Muscle layer of colon (tissue), 2 donors: ENCODE results near the gene VDAC2.
"Not testable (repeated sequence)": the region's sequence is repeated elsewhere in the genome, so short reads cannot be mapped to it uniquely, and the experiment has no call there.

ENCODE experiments used
- H3K27ac ChIP-seq: one replicate; pipeline ENCODE4 v1.7.0; 2013; ENCODE audit warnings: low read depth, mild to moderate bottlenecking, low read length, moderate library complexity
- H3K27me3 ChIP-seq, 2 donors: one replicate each; pipeline ENCODE4 v1.7.0; 2013; ENCODE audit warnings: low read length in 2 of 2, mild to moderate bottlenecking in 2 of 2; ENCODE audit not compliant: insufficient read depth in 2 of 2, control insufficient read depth in 1 of 2
- H3K36me3 ChIP-seq: one replicate; pipeline ENCODE4 v1.7.0; 2013; ENCODE audit warnings: mild to moderate bottlenecking, low read length; ENCODE audit not compliant: insufficient read depth
- H3K4me1 ChIP-seq: one replicate; pipeline ENCODE4 v1.7.0; 2013; ENCODE audit warnings: mild to moderate bottlenecking, low read length; ENCODE audit not compliant: insufficient read depth
- H3K4me3 ChIP-seq, 2 donors: one replicate each; pipeline ENCODE4 v1.7.0; 2013; ENCODE audit warnings: low read length in 2 of 2, low read depth in 1 of 2, mild to moderate bottlenecking in 1 of 2, moderate library complexity in 1 of 2
- H3K9ac ChIP-seq: one replicate; pipeline ENCODE4 v1.7.0; 2013; ENCODE audit warnings: low read length
- H3K9me3 ChIP-seq: one replicate; pipeline ENCODE4 v1.7.0; 2013; ENCODE audit warnings: mild to moderate bottlenecking, low read length
- donor health status: abdominal sarcoma.
- donor health status: Adenocarcinoma of cecum.

VDAC2 gene

DNA sequence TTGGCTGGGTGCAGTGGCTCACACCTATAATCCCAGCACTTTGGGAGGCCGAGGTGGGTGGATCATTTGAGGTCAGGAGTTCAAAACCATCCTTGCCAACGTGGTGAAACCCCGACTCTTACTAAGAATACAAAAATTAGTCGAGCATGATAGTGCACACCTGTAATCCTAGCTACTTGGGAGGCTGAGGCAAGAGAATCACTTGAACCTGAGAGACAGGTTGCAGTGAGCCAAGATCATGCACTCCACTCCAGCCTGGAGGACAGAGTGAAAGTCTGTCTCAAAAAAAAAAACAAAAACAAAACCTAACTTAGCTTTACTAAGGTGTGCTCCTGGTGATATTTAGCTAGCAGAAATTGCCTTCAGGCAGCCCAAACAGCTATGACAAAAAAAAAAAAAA is 24.3 kb upstream of the VDAC2 start:
- no peak overlapping the region for H3K4me3 ChIP-seq
- H3K36me3 ChIP-seq = no peaks in the 10 kb centered on the region
- no peaks in the 10 kb centered on the region for H3K4me1 ChIP-seq
- no peak overlapping the region for H3K27ac ChIP-seq
- no peak overlapping the region for H3K9ac ChIP-seq
- no peaks in the 10 kb centered on the region for H3K9me3 ChIP-seq
- H3K27me3 ChIP-seq = no peaks in the 10 kb centered on the region

DNA sequence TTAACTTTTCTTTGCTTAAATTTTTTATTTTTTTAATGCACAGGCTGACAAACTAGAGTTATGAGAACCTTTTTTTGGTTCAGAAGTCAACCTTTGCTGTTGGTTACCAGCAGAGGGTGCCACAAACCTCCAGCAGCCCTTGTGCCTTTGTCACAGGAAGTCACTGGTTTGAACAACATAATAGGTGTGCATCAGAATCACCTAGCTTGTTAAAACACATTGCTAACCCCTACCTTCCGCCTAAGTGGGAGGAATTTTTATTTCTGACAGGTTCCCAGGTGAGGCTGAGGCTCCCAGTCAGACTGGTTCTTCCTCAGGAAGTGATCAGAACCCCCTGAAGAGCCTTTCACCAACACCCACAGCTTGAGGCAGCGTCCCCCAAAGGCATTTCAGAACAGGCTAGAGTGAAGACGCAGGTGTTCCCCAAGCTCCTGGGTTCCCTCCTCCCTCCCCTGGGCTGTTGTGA is 22.6 kb upstream of the VDAC2 start:
- Histone ChIP-seq H3K36me3 (no peaks in the 10 kb centered on the region), H3K4me1 (peaks cover 9% of the 10 kb centered on the region), H3K27me3 (no peaks in the 10 kb centered on the region), H3K4me3 (no peak overlapping the region), H3K27ac (no peak overlapping the region), H3K9ac (no peak overlapping the region), H3K9me3 (no peaks in the 10 kb centered on the region)

DNA sequence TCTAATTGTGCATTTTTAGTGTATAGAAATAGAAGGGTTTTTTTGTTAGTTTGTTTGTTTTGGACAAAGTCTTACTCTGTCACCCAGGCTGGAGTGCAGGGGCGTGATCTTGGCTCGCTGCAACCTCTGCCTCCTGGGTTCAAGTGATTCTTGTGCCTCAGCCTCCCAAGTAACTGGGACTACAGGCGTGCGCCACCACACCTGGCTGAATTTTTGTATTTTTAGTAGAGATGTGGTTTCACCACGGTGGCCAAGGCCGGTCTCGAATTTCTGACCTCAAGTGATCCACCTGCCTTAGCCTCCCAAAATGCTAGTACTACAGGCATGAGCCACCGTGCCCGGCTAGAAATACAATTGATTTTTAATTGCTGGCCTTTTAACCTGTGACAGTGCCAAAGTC is 22.1 kb upstream of the VDAC2 start:
- not testable (repeated sequence) for H3K27ac ChIP-seq, H3K9me3 ChIP-seq, H3K9ac ChIP-seq, H3K27me3 ChIP-seq, H3K36me3 ChIP-seq, H3K4me3 ChIP-seq, H3K4me1 ChIP-seq

DNA sequence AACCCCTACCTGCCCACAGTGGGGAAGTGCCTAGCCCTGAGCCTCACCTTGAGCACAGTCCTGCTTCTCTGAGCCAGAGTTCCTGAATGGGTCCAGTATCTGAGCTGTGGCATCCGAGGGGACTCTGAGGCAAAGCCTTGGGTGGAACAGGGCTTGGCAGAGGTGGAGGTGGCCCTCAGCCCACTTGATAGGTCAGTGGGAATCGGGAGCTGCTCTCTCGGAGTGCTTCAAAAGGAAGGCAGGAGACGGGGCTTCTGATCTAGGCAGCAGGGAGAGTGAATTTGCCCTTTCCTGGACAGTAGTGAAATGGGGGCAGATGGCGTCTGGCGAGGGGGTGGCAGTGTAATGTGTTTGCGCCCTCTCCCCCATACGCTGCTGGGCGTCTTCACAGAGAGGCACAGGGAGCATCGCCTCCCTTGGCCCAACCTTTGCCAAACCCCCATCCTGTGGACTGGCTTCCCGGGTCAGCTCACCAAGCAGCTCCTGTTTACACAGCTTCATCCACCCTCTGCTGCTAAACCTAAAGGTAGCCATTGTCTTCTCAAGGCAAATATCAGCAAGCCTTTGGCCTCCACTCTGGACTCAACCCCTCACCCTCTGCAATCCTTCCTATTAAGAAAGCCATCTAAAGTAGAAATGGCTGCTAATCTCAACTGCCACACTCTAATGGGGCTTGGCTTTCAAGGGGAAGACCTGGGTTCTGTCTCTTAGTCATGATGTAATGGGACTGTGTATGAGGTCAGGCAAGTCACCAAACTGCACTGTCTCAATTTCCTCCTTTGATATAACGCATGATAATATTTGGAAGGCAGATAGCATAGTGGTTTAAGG is 21.1 kb upstream of the VDAC2 start:
- Histone ChIP-seq H3K36me3 (no peaks in the 10 kb centered on the region), H3K9ac (no peak overlapping the region), H3K4me1 (peaks cover 9% of the 10 kb centered on the region), H3K27me3 (no peaks in the 10 kb centered on the region), H3K27ac (no peak overlapping the region), H3K9me3 (no peaks in the 10 kb centered on the region), H3K4me3 (no peak overlapping the region)

DNA sequence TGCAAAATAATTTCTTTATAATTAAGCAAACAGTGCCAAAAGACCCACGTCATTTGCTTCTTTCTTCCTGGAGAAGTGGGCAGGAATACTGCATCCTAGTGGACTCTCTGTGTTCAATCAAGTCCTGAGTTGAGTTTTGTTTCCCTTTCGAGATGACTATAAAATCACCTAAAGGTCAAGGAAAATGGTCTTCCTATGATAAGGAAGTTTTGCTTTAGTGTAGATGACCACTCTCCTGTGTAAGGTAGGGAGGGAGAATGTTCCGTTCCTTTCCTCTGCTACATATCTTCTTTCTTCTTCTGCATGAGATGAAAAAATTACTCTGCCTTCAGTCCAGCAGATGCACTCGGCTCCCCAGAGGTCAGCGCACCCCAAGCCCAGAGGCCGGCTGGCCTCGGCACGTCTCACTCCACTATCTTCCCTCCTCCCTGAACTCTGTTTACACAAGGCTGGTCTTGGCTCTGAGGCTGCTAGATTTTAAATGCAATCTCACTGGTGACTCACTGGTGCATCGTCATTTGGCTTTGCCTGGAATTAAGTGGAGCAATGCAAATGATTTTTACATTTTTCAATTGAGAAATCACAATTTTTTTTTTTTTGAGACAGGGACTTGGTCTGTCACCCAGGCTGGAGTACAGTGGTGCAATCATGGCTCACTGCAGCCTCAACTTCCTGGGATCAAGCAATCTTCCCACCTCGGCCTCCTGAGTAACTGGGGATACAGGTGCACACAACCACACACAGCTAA is 18.6 kb upstream of the VDAC2 start:
- H3K9ac ChIP-seq = no peak overlapping the region
- no peaks in the 10 kb centered on the region for H3K36me3 ChIP-seq
- H3K9me3 ChIP-seq = no peaks in the 10 kb centered on the region
- peak overlapping the region; percentile 5 for H3K27ac ChIP-seq
- H3K4me3 ChIP-seq = peak overlapping the region in 1 of 2 donors; percentile 12
- no peaks in the 10 kb centered on the region for H3K27me3 ChIP-seq
- H3K4me1 ChIP-seq = peaks cover 9% of the 10 kb centered on the region

DNA sequence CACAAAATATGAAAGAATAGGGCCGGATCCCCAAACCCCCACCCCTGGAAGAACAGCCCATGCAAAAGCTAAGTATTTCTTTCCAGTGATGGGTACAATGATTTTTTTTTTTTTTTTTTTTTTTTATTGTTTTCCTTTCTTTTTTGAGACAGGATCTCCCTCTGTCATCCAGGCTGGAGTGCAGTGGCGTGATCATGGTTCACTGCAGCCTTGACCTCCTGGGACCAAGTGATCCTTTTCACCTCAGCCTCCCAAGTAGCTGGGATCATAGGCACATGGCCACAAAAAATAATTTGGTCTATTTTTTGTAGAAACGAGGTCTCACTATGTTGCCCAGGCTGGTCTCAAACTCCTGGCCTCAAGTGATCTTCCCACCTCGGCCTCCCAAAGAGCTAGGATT is 16.0 kb upstream of the VDAC2 start:
- not testable (repeated sequence) for H3K4me1 ChIP-seq, H3K36me3 ChIP-seq, H3K4me3 ChIP-seq, H3K9me3 ChIP-seq, H3K9ac ChIP-seq, H3K27me3 ChIP-seq
- peak overlapping the region; percentile 78 for H3K27ac ChIP-seq

DNA sequence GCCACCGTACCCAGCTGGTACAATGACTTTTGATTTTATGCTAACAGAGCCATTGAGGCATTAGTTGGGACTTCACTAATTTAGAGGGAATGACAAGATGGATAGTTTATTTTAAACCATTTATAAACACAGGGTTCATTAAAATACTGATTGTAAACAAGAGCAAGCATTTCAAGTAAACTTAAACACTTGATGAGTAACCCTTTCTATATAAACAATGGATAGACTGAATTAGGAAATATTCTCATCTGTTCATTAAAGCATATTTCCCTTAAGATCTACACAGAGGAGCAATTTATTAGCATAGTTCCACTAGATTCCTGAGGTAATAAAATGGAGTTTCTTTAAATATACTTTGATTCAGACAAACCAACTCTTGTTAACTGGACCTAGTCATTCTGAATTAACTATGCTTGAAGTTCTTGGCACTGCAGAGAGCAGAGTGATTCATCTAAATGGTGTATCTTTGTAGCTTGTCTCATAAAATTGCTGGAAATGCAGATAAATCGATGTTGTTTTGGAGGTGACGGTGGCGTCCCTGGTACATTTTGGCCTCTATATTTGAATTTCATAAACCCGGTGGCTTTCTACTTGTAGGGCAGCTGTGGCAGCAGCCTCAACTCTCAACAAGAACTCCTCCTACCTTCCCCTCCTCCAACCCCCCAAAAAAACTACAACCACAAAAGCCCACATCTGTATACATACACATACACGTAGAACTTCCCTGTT is 15.4 kb upstream of the VDAC2 start:
- Histone ChIP-seq H3K36me3 (no peaks in the 10 kb centered on the region), H3K4me1 (peaks cover 9% of the 10 kb centered on the region), H3K27ac (peak overlapping the region; percentile 78), H3K9ac (no peak overlapping the region), H3K9me3 (no peaks in the 10 kb centered on the region), H3K27me3 (no peaks in the 10 kb centered on the region), H3K4me3 (no peak overlapping the region)

DNA sequence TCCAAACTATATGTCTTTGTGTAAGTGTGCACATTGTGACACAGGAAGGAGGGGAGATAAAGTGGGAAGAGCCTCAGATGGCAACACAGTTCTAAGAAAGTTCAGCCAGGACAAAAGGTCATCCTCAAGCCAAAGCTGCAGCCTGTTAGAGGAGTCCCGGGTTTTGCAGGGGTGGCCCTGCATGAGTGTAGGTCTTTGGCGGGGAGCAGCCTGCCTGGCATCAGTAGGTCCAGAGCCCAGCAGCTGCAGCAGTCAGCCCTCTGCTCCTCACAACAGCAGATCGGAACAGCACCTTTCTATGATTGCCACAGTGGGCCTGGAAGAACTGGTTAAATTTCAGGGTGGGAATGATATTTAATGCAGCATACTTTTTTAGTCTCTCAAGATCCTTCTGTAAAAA is 13.5 kb upstream of the VDAC2 start:
- H3K4me3 ChIP-seq = no peak overlapping the region
- no peaks in the 10 kb centered on the region for H3K27me3 ChIP-seq
- no peaks in the 10 kb centered on the region for H3K36me3 ChIP-seq
- no peak overlapping the region for H3K9ac ChIP-seq
- peaks cover 10% of the 10 kb centered on the region for H3K4me1 ChIP-seq
- no peak overlapping the region for H3K27ac ChIP-seq
- no peaks in the 10 kb centered on the region for H3K9me3 ChIP-seq

DNA sequence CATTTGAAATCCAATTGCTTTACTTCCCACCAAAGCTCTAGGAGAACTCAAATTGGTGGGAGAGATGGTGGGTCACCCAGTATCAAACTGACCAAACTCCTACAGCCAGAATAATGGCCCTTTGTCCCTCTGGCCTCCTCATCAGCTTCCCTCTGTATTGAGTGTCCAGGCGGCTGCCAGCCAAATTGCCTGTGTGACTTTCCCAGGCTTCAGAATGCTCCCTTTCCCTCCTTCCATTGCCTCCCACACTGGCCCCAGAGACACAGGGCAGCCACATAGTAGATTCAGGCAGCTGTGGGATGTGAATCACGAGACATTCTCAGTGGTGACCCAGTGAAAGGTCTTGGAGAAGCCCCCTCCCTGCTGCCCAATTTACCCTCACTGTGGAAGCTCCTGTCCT is 12.7 kb upstream of the VDAC2 start:
- peaks cover 15% of the 10 kb centered on the region for H3K4me1 ChIP-seq
- H3K27ac ChIP-seq = no peak overlapping the region
- no peaks in the 10 kb centered on the region for H3K36me3 ChIP-seq
- no peak overlapping the region for H3K4me3 ChIP-seq
- H3K9me3 ChIP-seq = no peaks in the 10 kb centered on the region
- H3K9ac ChIP-seq = no peak overlapping the region
- no peaks in the 10 kb centered on the region for H3K27me3 ChIP-seq

DNA sequence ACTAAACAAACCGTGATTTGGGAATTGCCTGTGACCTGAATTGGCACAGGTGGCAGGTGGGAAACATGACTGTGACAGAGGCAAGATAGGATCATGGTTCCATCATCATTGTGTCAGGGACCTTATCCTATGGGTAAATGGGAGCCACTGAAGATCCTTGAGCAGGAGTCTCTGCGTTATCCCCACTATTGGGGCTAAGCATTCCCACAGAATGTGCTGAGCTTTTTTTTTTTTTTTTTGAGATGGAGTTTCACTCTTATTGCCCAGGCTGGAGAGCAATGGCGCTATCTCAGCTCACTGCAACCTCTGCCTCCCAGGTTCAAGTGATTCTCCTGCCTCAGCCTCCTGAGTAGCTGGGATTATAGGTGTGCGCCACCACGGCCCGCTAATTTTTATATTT is 10.6 kb upstream of the VDAC2 start:
- not testable (repeated sequence) for H3K9ac ChIP-seq, H3K4me3 ChIP-seq, H3K27me3 ChIP-seq, H3K27ac ChIP-seq, H3K36me3 ChIP-seq, H3K9me3 ChIP-seq
- peaks cover 19% of the 10 kb centered on the region for H3K4me1 ChIP-seq

DNA sequence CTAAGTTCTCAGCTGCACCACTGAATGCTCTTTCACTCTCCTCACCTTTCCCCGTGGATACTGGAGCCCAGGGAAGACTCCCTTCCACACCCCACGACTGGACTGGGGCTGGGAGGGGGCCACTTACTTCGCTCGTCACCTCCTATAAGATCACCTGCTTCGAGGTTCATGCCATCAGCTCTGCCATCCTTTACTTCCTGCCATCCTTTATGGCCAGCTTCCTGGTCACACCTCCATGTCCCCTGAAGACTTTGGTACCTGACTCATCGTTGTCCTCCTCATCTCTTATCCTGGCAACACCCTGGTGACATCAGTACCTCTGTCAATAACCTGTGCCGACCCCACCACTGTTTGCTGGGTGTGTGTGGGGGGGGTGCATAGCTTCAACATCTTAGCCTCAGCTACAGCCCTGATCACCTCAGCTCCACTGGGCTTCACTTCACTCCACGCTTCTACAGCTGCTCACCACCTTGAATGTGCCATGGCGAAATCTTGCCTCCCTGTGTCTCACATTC is 8.7 kb upstream of the VDAC2 start:
- H3K36me3 ChIP-seq = no peaks in the 10 kb centered on the region
- H3K27ac ChIP-seq = no peak overlapping the region
- no peak overlapping the region for H3K4me3 ChIP-seq

More for the DNA sequence above, 8.7 kb upstream of the VDAC2 start:
- no peaks in the 10 kb centered on the region for H3K27me3 ChIP-seq
- H3K9me3 ChIP-seq = no peaks in the 10 kb centered on the region
- H3K9ac ChIP-seq = no peak overlapping the region
- peaks cover 19% of the 10 kb centered on the region for H3K4me1 ChIP-seq
